CD4-positive, alpha-beta T cell (primary cell): Measurements from ENCODE around the gene RFPL3. TPM values are rescaled to one million over a fixed set of nuclear protein-coding genes. Genes with fewer than 3 reads are reported as not detected.
A peak's percentile ranks its signal among the peaks of the same experiment; 100 is the strongest.

ENCODE experiments used
- ATAC-seq: fragments of 200-7000 bp; cut with Tn5 transposase; one replicate; pipeline ENCODE4 v1.10.0; 2022; ENCODE audit warnings: mild to moderate bottlenecking; ENCODE audit not compliant: poor library complexity
- CTCF ChIA-PET: fragments of 350-600 bp; sonication (Branson Sonifier 250); formaldehyde crosslinking; loops from one replicate; lab custom pipeline; 2021; ENCODE audit warnings: antibody characterized with exemption, inconsistent platforms; lab: Charles Lee
- POLR2A ChIA-PET: fragments of 350-600 bp; sonication (Branson Sonifier 250); formaldehyde crosslinking; loops from one replicate; lab custom pipeline; 2021; ENCODE audit warnings: antibody characterized with exemption, inconsistent platforms; lab: Charles Lee
- DNase-seq, 14 experiments: peaks; one replicate each; pipeline ENCODE4 v3.0.0-alpha.2; 2013 to 2020; ENCODE audit warnings: mixed read lengths in 2 of 14
- H3K27ac ChIP-seq, 2 donors: one replicate each; pipeline versions ENCODE4 v1.5.1 to v1.7.0; 2013; ENCODE audit warnings: low read length in 2 of 2, low read depth in 1 of 2, mild to moderate bottlenecking in 1 of 2
- H3K27me3 ChIP-seq, 2 experiments: 1 replicate in 1 of 2; 2 replicates in 1 of 2; pipeline versions ENCODE4 v1.6.1 to v1.7.0; 2013; ENCODE audit warnings: low read length in 2 of 2, control low read depth in 1 of 2, mild to moderate bottlenecking in 1 of 2, moderate library complexity in 1 of 2; ENCODE audit not compliant: insufficient read depth in 2 of 2, control insufficient read depth in 1 of 2
- H3K36me3 ChIP-seq: one replicate; pipeline ENCODE4 v1.6.1; 2013; ENCODE audit warnings: low read length, control low read depth; ENCODE audit not compliant: insufficient read depth
- H3K4me1 ChIP-seq: one replicate; pipeline ENCODE4 v1.6.1; 2013; ENCODE audit warnings: low read length, control low read depth; ENCODE audit not compliant: insufficient read depth
- H3K4me3 ChIP-seq: one replicate; pipeline ENCODE4 v1.5.1; 2013; ENCODE audit warnings: mild to moderate bottlenecking, low read length, moderate library complexity
- H3K9me3 ChIP-seq, 2 experiments: 1 replicate in 1 of 2; 2 replicates in 1 of 2; pipeline versions ENCODE4 v1.6.1 to v1.7.0; 2013; ENCODE audit warnings: low read length in 2 of 2, mild to moderate bottlenecking in 2 of 2, control low read depth in 1 of 2, moderate library complexity in 1 of 2; ENCODE audit not compliant: control insufficient read depth in 1 of 2, insufficient read depth in 1 of 2
- H3K27ac Mint-ChIP-seq: one replicate; pipeline ENCODE4 v1.8.0; 2020; ENCODE audit warnings: mixed read lengths
- H3K27me3 Mint-ChIP-seq: one replicate; pipeline ENCODE4 v1.8.0; 2021; ENCODE audit warnings: mixed read lengths
- H3K36me3 Mint-ChIP-seq: one replicate; pipeline ENCODE4 v1.8.0; 2021; ENCODE audit warnings: low read depth, mixed read lengths
- H3K4me1 Mint-ChIP-seq: one replicate; pipeline ENCODE4 v1.8.0; 2021; ENCODE audit warnings: low read depth, mixed read lengths
- H3K4me3 Mint-ChIP-seq: one replicate; pipeline ENCODE4 v1.8.0; 2020; ENCODE audit warnings: mild to moderate bottlenecking, mixed read lengths
- H3K9me3 Mint-ChIP-seq: one replicate; pipeline ENCODE4 v1.8.0; 2020; ENCODE audit warnings: mixed read lengths
- intact Hi-C, 2 experiments: fragments of 100-400 bp; cut with DNase I in 1 of 2; cut with micrococcal nuclease in 1 of 2; formaldehyde crosslinking; loops; one replicate each; pipeline versions ENCODE4 v1.15.1 to v1.9.0; 2023 to 2025; cut with DNase I, micrococcal nuclease
- total RNA-seq, 174 experiments: library from RNA in 2 of 174; stranded (reverse) in 2 of 174; gene quantifications; one replicate each; pipeline ENCODE4 v1.2.3 and lab custom pipeline; 2021 to 2026
- TF ChIP-seq, protein P1 (sequence below): fragments of 200-600 bp; IDR thresholded peaks from one replicate; pipeline ENCODE4 v1.8.0; 2022; ENCODE audit warnings: antibody characterized with exemption, mild to moderate bottlenecking

Gene RFPL3
- total RNA-seq, 2 experiments from 2014 or later = not detected

GRCh38 chr22:32404021-32404420, 46.4 kb downstream of the RFPL3 start:
- Mint-ChIP-seq H3K36me3 (peaks cover 91% of the 10 kb centered on the region), H3K4me3 (no peak overlapping the region), H3K9me3 (no peaks in the 10 kb centered on the region), H3K27ac (no peak overlapping the region), H3K4me1 (peaks cover 19% of the 10 kb centered on the region), H3K27me3 (no peaks in the 10 kb centered on the region)
- TF ChIP-seq, protein P1, sequence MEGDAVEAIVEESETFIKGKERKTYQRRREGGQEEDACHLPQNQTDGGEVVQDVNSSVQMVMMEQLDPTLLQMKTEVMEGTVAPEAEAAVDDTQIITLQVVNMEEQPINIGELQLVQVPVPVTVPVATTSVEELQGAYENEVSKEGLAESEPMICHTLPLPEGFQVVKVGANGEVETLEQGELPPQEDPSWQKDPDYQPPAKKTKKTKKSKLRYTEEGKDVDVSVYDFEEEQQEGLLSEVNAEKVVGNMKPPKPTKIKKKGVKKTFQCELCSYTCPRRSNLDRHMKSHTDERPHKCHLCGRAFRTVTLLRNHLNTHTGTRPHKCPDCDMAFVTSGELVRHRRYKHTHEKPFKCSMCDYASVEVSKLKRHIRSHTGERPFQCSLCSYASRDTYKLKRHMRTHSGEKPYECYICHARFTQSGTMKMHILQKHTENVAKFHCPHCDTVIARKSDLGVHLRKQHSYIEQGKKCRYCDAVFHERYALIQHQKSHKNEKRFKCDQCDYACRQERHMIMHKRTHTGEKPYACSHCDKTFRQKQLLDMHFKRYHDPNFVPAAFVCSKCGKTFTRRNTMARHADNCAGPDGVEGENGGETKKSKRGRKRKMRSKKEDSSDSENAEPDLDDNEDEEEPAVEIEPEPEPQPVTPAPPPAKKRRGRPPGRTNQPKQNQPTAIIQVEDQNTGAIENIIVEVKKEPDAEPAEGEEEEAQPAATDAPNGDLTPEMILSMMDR = no peak
- Histone ChIP-seq H3K27ac (no peak overlapping the region), H3K27me3 (no peaks in the 10 kb centered on the region), H3K4me3 (no peak overlapping the region), H3K36me3 (peaks cover 79% of the 10 kb centered on the region), H3K9me3 (no peaks in the 10 kb centered on the region), H3K4me1 (no peaks in the 10 kb centered on the region)
- intact Hi-C loops = no loop called here
- ChIA-PET CTCF (interaction anchor here (0.8 kb wide), 1 partner anchor 10 kb away, joined by 3 read pairs; no protein-coding TSS in a partner anchor), POLR2A (no interaction called here)
- no peak for ATAC-seq
- DNase-seq = no peak

DNA sequence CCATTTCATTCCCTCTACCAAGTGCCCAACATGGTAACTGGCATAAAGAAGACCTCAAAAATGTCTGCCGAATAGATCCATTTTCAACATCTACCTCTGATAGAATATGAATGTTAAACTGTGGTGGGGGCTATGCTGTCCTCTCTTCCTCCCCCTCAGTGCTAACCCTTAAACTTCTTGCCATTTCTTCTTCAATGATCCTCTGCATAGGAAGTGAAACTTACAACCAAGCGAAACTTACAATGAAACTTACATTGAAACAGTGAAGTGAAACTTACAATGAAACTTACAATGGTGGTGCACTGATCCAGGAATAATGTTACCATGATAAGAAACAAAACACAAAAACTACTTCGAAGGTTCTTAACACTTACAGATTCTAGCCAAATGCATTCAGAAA, 49.6 kb downstream of the RFPL3 start:
- peaks cover 47% of the 10 kb centered on the region for H3K4me1 Mint-ChIP-seq
- no peaks in the 10 kb centered on the region for H3K9me3 ChIP-seq
- peak overlapping the region; percentile 4 for H3K4me3 Mint-ChIP-seq
- POLR2A ChIA-PET = no interaction called here
- no peaks in the 10 kb centered on the region for H3K27me3 Mint-ChIP-seq
- TF ChIP-seq, protein P1 = no peak
- DNase-seq = peak in 2 of 14 experiments; percentile 3 to 22
- H3K36me3 Mint-ChIP-seq = peaks cover 83% of the 10 kb centered on the region
- no peak overlapping the region for H3K4me3 ChIP-seq
- H3K9me3 Mint-ChIP-seq = no peaks in the 10 kb centered on the region
- H3K27ac Mint-ChIP-seq = no peak overlapping the region
- ATAC-seq = no peak
- intact Hi-C loops = no loop called here
- H3K36me3 ChIP-seq = peaks cover 49% of the 10 kb centered on the region
- CTCF ChIA-PET = no interaction called here
- no peaks in the 10 kb centered on the region for H3K27me3 ChIP-seq
- H3K27ac ChIP-seq = no peak overlapping the region
- H3K4me1 ChIP-seq = peaks cover 18% of the 10 kb centered on the region

DNA sequence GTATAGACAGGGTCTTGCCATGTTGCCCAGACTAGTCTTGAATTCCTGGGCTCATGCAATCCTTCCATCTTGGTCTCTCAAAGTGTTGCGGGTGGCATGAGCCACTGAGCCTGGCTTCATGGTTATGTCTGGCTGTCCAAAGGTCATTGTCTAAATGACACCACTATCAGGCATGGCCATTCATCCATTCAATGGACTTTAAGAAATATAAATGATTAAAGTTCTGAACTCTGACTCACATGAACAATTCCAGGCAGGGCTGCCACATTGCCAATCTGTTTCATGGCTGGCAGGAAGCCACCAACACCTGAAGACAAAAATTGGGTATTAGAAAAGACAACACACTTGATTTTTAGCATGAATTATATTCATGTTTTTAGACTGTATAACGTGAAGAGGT, 50.3 kb downstream of the RFPL3 start:
- no peak for DNase-seq
- peaks cover 83% of the 10 kb centered on the region for H3K36me3 Mint-ChIP-seq
- Histone ChIP-seq H3K4me1 (peaks cover 23% of the 10 kb centered on the region), H3K36me3 (peaks cover 45% of the 10 kb centered on the region), H3K4me3 (no peak overlapping the region), H3K27me3 (no peaks in the 10 kb centered on the region), H3K27ac (no peak overlapping the region), H3K9me3 (no peaks in the 10 kb centered on the region)
- ChIA-PET CTCF (no interaction called here), POLR2A (no interaction called here)
- H3K27ac Mint-ChIP-seq = no peak overlapping the region
- H3K4me1 Mint-ChIP-seq = peaks cover 53% of the 10 kb centered on the region
- intact Hi-C loops = no loop called here
- H3K27me3 Mint-ChIP-seq = no peaks in the 10 kb centered on the region
- ATAC-seq = no peak
- no peaks in the 10 kb centered on the region for H3K9me3 Mint-ChIP-seq
- TF ChIP-seq, protein P1 = no peak
- peak overlapping the region; percentile 31 for H3K4me3 Mint-ChIP-seq
